Daoy (cell line): Measurements from ENCODE around the gene COX5B. TPM values are rescaled to one million over a fixed set of nuclear protein-coding genes. Genes with fewer than 3 reads are reported as not detected.
"Not testable (repeated sequence)": the region's sequence is repeated elsewhere in the genome, so short reads cannot be mapped to it uniquely, and the experiment has no call there.

ENCODE experiments used
- DNase-seq: peaks from one replicate; pipeline ENCODE4 v3.0.0-alpha.2; 2015; ENCODE audit warnings: low read depth
- total RNA-seq: library from RNA; depleted of rRNA; stranded (reverse); fragments of >200 nt; shearing (Covaris generic); gene quantifications from 2 replicates; pipeline ENCODE4 v1.2.3, GENCODE V29; 2014; rRNA removed

Gene COX5B
- total RNA-seq, 1 experiment from 2014 or later, result 380 TPM

- peak; percentile 25 for DNase-seq
These were observed 27.5 kb downstream of the COX5B start for GRCh38 chr2:97673182-97673914.

- DNase-seq, result no peak
These were observed 28.0 kb downstream of the COX5B start for GRCh38 chr2:97673915-97674283.

- no peak for DNase-seq
These were observed 29.7 kb downstream of the COX5B start for GRCh38 chr2:97675430-97676113.

- DNase-seq, result no peak
These were observed 30.8 kb downstream of the COX5B start for GRCh38 chr2:97676620-97677019.

- no peak for DNase-seq
These were observed 31.6 kb downstream of the COX5B start for GRCh38 chr2:97677480-97677879.

GRCh38 chr2:97678298-97678697 is 32.4 kb downstream of the COX5B start:
- no peak for DNase-seq

GRCh38 chr2:97687235-97687634 is 41.4 kb downstream of the COX5B start:
- DNase-seq, result not testable (repeated sequence)

- DNase-seq, result no peak
These were observed 42.4 kb downstream of the COX5B start for GRCh38 chr2:97688062-97688827.

- DNase-seq, result no peak
These were observed 45.3 kb downstream of the COX5B start for GRCh38 chr2:97691166-97691565.

GRCh38 chr2:97693476-97693875 is 47.6 kb downstream of the COX5B start:
- DNase-seq, result no peak

GRCh38 chr2:97695744-97696143 is 49.9 kb downstream of the COX5B start:
- DNase-seq, result no peak

- DNase-seq, result peak; percentile 81
These were observed 51.7 kb downstream of the COX5B start for GRCh38 chr2:97697252-97698235.

Other genes with a start within 250 kb of the COX5B start
- gene ANKRD36B, start 56.2 kb upstream of the COX5B start, total RNA-seq, result 6.1 and 8.6 TPM in 2 replicates
- 20.1 and 25.8 TPM in 2 replicates for gene ACTR1B, start 18.0 kb downstream of the COX5B start, total RNA-seq
- gene C2orf92, start 23.7 kb downstream of the COX5B start, total RNA-seq, result 0.24 and 4.9 TPM in 2 replicates
- gene ZAP70, start 67.5 kb downstream of the COX5B start, total RNA-seq, result 0.33 and 0.46 TPM in 2 replicates